Measurements from ENCODE around the gene LSM14B.

LSM14B gene

DNA sequence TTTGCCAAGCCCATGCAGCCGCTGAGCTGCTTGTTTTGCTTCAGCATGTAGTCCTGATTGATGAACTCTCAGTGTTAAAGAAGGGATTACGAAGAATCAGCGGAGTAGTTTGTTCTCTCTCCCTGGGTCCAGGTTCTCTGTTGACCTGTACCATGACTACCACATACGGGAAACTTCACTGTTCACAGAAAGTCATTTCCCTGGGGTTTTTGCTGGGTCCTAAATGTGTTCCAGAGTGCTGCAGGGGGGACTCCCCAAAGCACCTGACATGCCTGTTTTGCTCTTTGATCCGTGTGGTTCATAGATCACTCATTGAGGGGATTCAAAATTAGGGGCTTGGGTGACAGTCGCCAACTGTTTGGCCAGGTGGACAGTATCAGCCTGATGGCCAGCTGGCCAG is 5.5 kb downstream of the LSM14B start:
- TF ChIP-seq, protein P1, sequence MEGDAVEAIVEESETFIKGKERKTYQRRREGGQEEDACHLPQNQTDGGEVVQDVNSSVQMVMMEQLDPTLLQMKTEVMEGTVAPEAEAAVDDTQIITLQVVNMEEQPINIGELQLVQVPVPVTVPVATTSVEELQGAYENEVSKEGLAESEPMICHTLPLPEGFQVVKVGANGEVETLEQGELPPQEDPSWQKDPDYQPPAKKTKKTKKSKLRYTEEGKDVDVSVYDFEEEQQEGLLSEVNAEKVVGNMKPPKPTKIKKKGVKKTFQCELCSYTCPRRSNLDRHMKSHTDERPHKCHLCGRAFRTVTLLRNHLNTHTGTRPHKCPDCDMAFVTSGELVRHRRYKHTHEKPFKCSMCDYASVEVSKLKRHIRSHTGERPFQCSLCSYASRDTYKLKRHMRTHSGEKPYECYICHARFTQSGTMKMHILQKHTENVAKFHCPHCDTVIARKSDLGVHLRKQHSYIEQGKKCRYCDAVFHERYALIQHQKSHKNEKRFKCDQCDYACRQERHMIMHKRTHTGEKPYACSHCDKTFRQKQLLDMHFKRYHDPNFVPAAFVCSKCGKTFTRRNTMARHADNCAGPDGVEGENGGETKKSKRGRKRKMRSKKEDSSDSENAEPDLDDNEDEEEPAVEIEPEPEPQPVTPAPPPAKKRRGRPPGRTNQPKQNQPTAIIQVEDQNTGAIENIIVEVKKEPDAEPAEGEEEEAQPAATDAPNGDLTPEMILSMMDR (conservative IDR thresholded peaks at IDR 0.05; ENCODE audit: low read depth, low read length) = no peak
- no peak for DNase-seq (ENCODE audit: low read depth)
- H3K4me3 ChIP-seq (ENCODE audit: low read depth, low read length) = no peak overlapping the region

DNA sequence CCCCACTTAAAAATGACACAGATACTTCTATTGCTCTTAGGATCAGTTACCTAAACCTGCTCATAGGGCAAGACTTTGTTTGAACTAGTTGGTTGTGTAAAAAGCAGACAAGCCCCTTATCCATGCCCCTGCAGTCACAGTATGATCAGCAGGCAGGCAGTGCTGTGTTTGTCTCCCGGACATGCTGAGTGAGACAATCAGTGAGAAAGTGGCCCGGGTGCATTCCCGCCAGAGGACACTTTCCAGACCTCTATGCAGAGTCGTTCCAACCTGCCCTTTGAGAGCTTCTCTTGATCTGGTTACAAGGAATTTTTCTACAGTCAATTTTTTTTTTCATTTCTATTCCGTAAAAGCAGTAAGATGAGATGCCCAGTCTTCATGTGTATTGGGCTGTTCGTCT is 6.2 kb downstream of the LSM14B start:
- DNase-seq (ENCODE audit: low read depth) = no peak

DNA sequence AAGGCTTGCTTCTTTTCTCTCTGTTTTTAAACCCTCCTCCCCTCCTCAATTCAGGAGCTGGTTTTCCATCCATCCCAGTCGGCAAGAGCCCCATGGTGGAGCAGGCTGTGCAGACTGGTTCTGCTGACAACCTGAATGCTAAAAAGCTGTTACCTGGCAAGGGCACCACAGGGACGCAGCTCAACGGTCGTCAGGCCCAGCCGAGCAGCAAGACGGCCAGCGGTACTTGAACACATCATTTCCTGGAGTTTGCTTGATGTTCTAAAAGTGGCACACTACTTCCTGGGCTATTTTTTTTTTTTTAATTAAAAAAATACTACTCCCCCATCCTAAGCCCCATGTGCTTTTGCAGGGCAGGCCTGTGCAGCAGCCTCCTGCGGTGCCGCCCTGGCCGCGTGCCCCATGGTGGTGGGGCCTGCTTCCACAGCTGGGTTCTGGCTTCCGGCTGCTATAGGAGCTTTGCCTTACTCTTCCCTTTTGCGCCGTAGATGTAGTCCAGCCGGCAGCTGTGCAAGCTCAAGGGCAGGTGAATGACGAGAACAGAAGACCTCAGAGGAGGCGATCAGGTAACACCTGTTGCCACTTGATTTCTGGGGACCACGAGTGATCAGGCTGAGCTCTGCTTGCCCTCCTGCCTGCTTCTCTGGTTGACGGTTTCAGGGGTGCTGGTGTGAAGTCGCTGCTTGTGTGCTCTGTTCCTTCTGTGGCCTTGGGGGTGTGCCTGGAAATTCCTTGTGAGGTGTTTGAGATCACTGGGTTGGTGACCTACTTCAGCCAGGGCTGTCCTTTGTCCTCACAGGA is 7.7 kb downstream of the LSM14B start:
- TF ChIP-seq, protein P1 (conservative IDR thresholded peaks at IDR 0.05; ENCODE audit: low read depth, low read length) = no peak
- DNase-seq (ENCODE audit: low read depth) = no peak
- H3K4me3 ChIP-seq (ENCODE audit: low read depth, low read length) = no peak overlapping the region

More for the DNA sequence above, 6.2 kb downstream of the LSM14B start:
- TF ChIP-seq, protein P1 (conservative IDR thresholded peaks at IDR 0.05; ENCODE audit: low read depth, low read length) = no peak
- no peak overlapping the region for H3K4me3 ChIP-seq (ENCODE audit: low read depth, low read length)

DNA sequence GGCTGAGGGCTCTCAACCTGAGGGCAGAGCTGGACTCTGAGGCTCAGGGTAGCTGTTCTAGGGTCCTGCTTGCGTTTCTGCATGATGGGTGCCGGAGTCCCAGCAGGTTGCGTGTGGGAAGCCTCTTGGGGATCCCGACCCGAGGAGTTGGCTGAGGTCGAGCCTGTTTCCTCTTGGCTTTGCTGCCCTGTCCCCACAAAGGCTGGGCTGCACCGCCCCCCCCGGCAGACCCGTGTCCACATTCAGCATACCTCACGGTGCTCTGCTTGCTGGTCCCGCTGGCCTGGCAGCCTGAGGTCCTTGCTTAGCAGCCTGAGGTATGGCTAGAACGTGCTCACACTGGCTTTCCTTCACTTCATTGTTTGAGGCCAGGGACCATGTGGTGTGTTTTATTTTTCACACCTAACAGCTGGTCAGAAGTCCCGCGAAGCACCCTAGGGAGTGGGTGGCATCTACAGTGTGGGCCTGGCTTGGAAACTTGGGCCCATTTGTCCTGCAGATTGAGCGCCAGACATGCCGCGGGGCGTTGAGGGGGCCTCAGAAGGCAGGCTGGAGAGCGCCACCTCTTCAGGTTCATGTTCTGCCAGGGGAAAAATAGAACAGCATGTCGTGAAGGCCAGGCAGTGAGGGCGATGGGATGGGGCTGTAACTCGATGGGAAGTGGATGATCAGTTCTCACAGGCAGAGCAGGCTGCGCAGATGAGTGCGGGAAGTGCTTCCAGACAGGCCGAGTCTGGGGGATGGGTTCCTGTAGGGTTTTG is 9.5 kb downstream of the LSM14B start:
- TF ChIP-seq, protein P1 (conservative IDR thresholded peaks at IDR 0.05; ENCODE audit: low read depth, low read length) = no peak
- no peak for DNase-seq (ENCODE audit: low read depth)

DNA sequence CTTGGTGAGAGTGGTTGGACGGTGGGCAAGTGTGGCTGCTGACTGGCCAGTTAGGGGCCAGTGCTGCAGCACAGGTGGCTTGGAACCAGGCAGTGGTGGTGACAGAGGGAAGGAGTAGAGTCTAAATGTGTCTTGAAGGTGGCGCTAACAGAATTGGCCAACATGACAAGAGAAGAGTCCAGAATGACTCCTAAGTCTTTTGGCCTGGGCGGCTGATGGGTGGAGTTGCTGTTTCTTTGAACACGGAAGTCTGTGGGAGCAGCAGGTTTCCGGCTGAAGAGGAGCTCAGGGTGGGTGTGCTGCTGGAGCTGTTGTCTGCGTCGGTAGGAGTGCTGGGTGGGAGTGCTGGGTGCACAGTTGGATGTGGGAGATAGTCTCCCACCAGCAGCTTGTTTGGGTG is 10.1 kb downstream of the LSM14B start:
- TF ChIP-seq, protein P1 (conservative IDR thresholded peaks at IDR 0.05; ENCODE audit: low read depth, low read length) = no peak
- no peak for DNase-seq (ENCODE audit: low read depth)
- H3K4me3 ChIP-seq (ENCODE audit: low read depth, low read length) = no peak overlapping the region

More for the DNA sequence above, 9.5 kb downstream of the LSM14B start:
- H3K4me3 ChIP-seq (ENCODE audit: low read depth, low read length) = no peak overlapping the region

DNA sequence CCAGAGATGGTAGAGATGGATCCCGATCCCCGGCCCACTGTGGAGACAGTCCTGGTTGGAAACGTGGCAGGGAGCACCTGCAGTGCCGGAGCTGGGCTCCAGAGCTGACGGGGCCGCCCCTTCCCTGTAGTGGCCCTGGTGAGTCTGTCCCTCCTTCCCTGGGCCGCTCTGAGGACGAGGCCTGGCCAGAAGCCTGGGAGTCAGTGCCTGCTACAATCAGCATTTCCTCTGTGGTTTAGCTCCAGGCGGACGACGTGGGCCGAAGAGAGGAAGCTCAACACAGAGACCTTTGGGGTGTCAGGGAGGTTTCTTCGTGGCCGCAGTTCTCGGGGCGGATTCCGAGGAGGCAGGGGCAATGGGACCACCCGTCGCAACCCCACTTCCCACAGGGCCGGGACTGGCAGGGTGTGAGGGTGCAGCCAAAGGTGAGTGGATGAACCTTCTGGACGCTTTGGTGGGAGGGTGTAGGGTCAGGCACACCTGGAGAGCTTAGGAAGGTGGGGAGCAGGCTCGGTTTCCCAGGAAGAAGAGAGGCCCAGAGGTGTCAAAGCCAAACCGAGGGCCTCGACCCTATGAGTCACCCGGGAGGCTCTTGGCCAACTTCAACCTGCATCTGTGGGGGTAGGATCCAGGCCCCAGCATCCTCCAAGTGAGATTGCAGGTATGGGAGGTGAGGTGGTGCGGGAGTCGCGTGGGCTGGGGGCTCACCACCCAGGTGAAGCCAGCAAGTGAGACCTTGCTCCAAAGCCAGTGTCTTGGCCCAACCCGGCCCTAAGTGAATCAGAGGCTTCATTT is 11.0 kb downstream of the LSM14B start:
- TF ChIP-seq, protein P1 (conservative IDR thresholded peaks at IDR 0.05; ENCODE audit: low read depth, low read length) = no peak
- DNase-seq (ENCODE audit: low read depth) = peak; percentile 44
- no peak overlapping the region for H3K4me3 ChIP-seq (ENCODE audit: low read depth, low read length)

Measured in choroid plexus epithelial cell (primary cell).